ENCODE data around the gene NUP88. TPM values are rescaled to one million over a fixed set of nuclear protein-coding genes. Genes with fewer than 3 reads are reported as not detected.

Gene NUP88
- polyA plus RNA-seq, 1 experiment = 44.4 TPM

- H3K36me3 ChIP-seq (ENCODE audit: control insufficient read depth, insufficient read depth, low read length) = peaks cover 6% of the 10 kb centered on the region
- POLR2A ChIA-PET = no interaction called here
- no peak overlapping the region for H3K4me3 ChIP-seq (ENCODE audit: low read depth, low read length)
- CTCF ChIA-PET = no interaction called here
- DNase-seq (ENCODE audit: low read depth) = no peak
- no peak for TF ChIP-seq CTCF (IDR thresholded peaks at IDR 0.05; ENCODE audit: insufficient read depth, low read depth, low read length)
- H3K27me3 ChIP-seq (ENCODE audit: control insufficient read depth, insufficient read depth, low read length) = no peaks in the 10 kb centered on the region
Observed at GRCh38 chr17:5365831-5366230, 53.6 kb downstream of the NUP88 start.

- no peak for TF ChIP-seq CTCF (IDR thresholded peaks at IDR 0.05; ENCODE audit: insufficient read depth, low read depth, low read length)
- peaks cover 6% of the 10 kb centered on the region for H3K36me3 ChIP-seq (ENCODE audit: control insufficient read depth, insufficient read depth, low read length)
Observed at GRCh38 chr17:5364696-5365095, 54.8 kb downstream of the NUP88 start.

GRCh38 chr17:5364156-5364555 lies 55.3 kb downstream of the NUP88 start:
- CTCF ChIA-PET = no interaction called here
- POLR2A ChIA-PET = no interaction called here
- peaks cover 6% of the 10 kb centered on the region for H3K36me3 ChIP-seq (ENCODE audit: control insufficient read depth, insufficient read depth, low read length)
- peak; percentile 9 for DNase-seq (ENCODE audit: low read depth)
- H3K4me3 ChIP-seq (ENCODE audit: low read depth, low read length) = no peak overlapping the region
- no peak for TF ChIP-seq CTCF (IDR thresholded peaks at IDR 0.05; ENCODE audit: insufficient read depth, low read depth, low read length)
- H3K27me3 ChIP-seq (ENCODE audit: control insufficient read depth, insufficient read depth, low read length) = no peaks in the 10 kb centered on the region

More at GRCh38 chr17:5364696-5365095, 54.8 kb downstream of the NUP88 start:
- no peaks in the 10 kb centered on the region for H3K27me3 ChIP-seq (ENCODE audit: control insufficient read depth, insufficient read depth, low read length)
- ChIA-PET CTCF (no interaction called here), POLR2A (no interaction called here)
- H3K4me3 ChIP-seq (ENCODE audit: low read depth, low read length) = no peak overlapping the region
- no peak for DNase-seq (ENCODE audit: low read depth)

- CTCF ChIA-PET = interaction anchor here (1.5 kb wide), 1 partner anchor 11 kb away, joined by 3 read pairs; no protein-coding TSS in a partner anchor
- POLR2A ChIA-PET = no interaction called here
- H3K27me3 ChIP-seq (ENCODE audit: control insufficient read depth, insufficient read depth, low read length) = no peaks in the 10 kb centered on the region
- no peak overlapping the region for H3K4me3 ChIP-seq (ENCODE audit: low read depth, low read length)
- peaks cover 11% of the 10 kb centered on the region for H3K36me3 ChIP-seq (ENCODE audit: control insufficient read depth, insufficient read depth, low read length)
- TF ChIP-seq CTCF (IDR thresholded peaks at IDR 0.05; ENCODE audit: insufficient read depth, low read depth, low read length) = no peak
- DNase-seq (ENCODE audit: low read depth) = no peak
Observed at GRCh38 chr17:5362162-5362811, 57.2 kb downstream of the NUP88 start.

GRCh38 chr17:5361426-5361825 lies 58.0 kb downstream of the NUP88 start:
- POLR2A ChIA-PET = no interaction called here
- Histone ChIP-seq H3K27me3 (ENCODE audit: control insufficient read depth, insufficient read depth, low read length) (no peaks in the 10 kb centered on the region), H3K36me3 (ENCODE audit: control insufficient read depth, insufficient read depth, low read length) (peaks cover 12% of the 10 kb centered on the region), H3K4me3 (ENCODE audit: low read depth, low read length) (no peak overlapping the region)
- no peak for DNase-seq (ENCODE audit: low read depth)
- no peak for TF ChIP-seq CTCF (IDR thresholded peaks at IDR 0.05; ENCODE audit: insufficient read depth, low read depth, low read length)
- CTCF ChIA-PET = interaction anchor here (1.5 kb wide), 1 partner anchor 11 kb away, joined by 3 read pairs; no protein-coding TSS in a partner anchor

All from BJ (cell line).